ENCODE measurements around the gene KCNT2. TPM values are rescaled to one million over a fixed set of nuclear protein-coding genes. Genes with fewer than 3 reads are reported as not detected.

Gene KCNT2
- total RNA-seq, 1 experiment from 2014 or later: 9.1 TPM

- Histone ChIP-seq H4K5ac (ENCODE audit: insufficient read length, low read depth, low read length) (no peak overlapping the region), H2BK5ac (ENCODE audit: insufficient read length, low read length) (no peak overlapping the region), H4K8ac (replicated peaks; ENCODE audit: insufficient read length, low read depth, low read length) (no peak overlapping the region), H2BK120ac (ENCODE audit: low read depth, low read length, poor library complexity, severe bottlenecking) (no peak overlapping the region), H3K4ac (ENCODE audit: low read depth, low read length) (no peak overlapping the region), H3K79me1 (ENCODE audit: insufficient read depth, low read depth, low read length, poor library complexity, severe bottlenecking) (no peaks in the 10 kb centered on the region), H2BK20ac (ENCODE audit: low read depth, low read length, poor library complexity, severe bottlenecking) (no peak overlapping the region), H2BK12ac (ENCODE audit: insufficient read length, low read depth, low read length) (no peak overlapping the region), H3T11ph (ENCODE audit: low read length) (no peak overlapping the region), H3K14ac (ENCODE audit: insufficient read depth, low read length) (no peak overlapping the region), H3K27ac (ENCODE audit: insufficient read length, low read depth, low read length) (no peak overlapping the region), H3K9me3 (ENCODE audit: control insufficient read depth, low read depth, low read length) (no peaks in the 10 kb centered on the region), H2AK5ac (ENCODE audit: insufficient read length, low read length) (no peak overlapping the region), H3K23me2 (ENCODE audit: insufficient read length, low read depth, low read length, poor library complexity, severe bottlenecking) (no peaks in the 10 kb centered on the region), H3K4me1 (ENCODE audit: insufficient read depth, low read length) (no peaks in the 10 kb centered on the region), H3K18ac (ENCODE audit: insufficient read length, low read depth, low read length) (no peak overlapping the region), H3K27me3 (ENCODE audit: insufficient read depth, low read length) (no peaks in the 10 kb centered on the region), H2BK15ac (ENCODE audit: low read depth, low read length) (no peak overlapping the region), H3K23ac (ENCODE audit: insufficient read length, low read depth, low read length) (no peak overlapping the region), H3K56ac (ENCODE audit: insufficient read length, low read depth, low read length) (no peak overlapping the region), H2AFZ (ENCODE audit: low read length) (no peak overlapping the region), H3K4me2 (ENCODE audit: insufficient read depth, insufficient read length, low read length) (no peak overlapping the region), H4K91ac (ENCODE audit: insufficient read length, low read depth, low read length) (no peak overlapping the region), H3K9ac (ENCODE audit: extremely low read depth, insufficient read length, low read length) (no peak overlapping the region), H4K20me1 (ENCODE audit: control insufficient read depth, insufficient read depth, insufficient read length) (no peaks in the 10 kb centered on the region), H3K79me2 (ENCODE audit: insufficient read depth, low read length) (no peaks in the 10 kb centered on the region)
- DNase-seq: no peak
- no peak overlapping the region for H3K4me3 Mint-ChIP-seq
- H3K36me3 Mint-ChIP-seq (ENCODE audit: insufficient read depth in 1 of 3, low read depth in 3 of 3): peaks cover 0 to 10% (median 7%) of the 10 kb centered on the region in 3 experiments; a peak in 5 of 7 replicates
- no peak for TF ChIP-seq CTCF (conservative IDR thresholded peaks at IDR 0.05)
- H3K27me3 Mint-ChIP-seq (ENCODE audit: low read depth): no peaks in the 10 kb centered on the region
- no peaks in the 10 kb centered on the region for H3K9me3 Mint-ChIP-seq
- WGBS (ENCODE audit: extremely low coverage, insufficient read length, low lambda C conversion rate): no CpG with 5 or more reads among the region's 2 CpGs
- H3K4me1 Mint-ChIP-seq: no peaks in the 10 kb centered on the region
- H3K27ac Mint-ChIP-seq: 0 out of 7 replicates have a peak overlapping the region, but pooled peaks of 1 of the 3 experiments have one; percentile 44
Measured at GRCh38 chr1:196466166-196466565, 142.1 kb downstream of the KCNT2 start.

Measured in H9 (cell line).